ENCODE results near the gene CHL1. TPM values are rescaled to one million over a fixed set of nuclear protein-coding genes. Genes with fewer than 3 reads are reported as not detected.

The CHL1 gene
- total RNA-seq, 2 donors from 2014 or later = 6.1 to 10.5 TPM

GRCh38 chr3:217099-217813 is 20.7 kb downstream of the CHL1 start:
- Histone ChIP-seq H3K9me3 (no peaks in the 10 kb centered on the region), H3K27me3 (replicated peaks; ENCODE audit: insufficient read depth) (no peaks in the 10 kb centered on the region), H3K4me3 (no peak overlapping the region), H3K4me1 (replicated peaks) (no peaks in the 10 kb centered on the region), H3K27ac (no peak overlapping the region), H3K36me3 (no peaks in the 10 kb centered on the region)
- no peak for DNase-seq (ENCODE audit: low spot score)
- 34% methylated on average over 5 of the region's 5 CpGs for WGBS
- intact Hi-C loops (cut with DNase I) = no loop called here
- no peak for TF ChIP-seq POLR2AphosphoS5 (IDR thresholded peaks at IDR 0.05)
- no peak for TF ChIP-seq CTCF (IDR thresholded peaks at IDR 0.05)
- no peak for TF ChIP-seq POLR2A (IDR thresholded peaks at IDR 0.05)

- WGBS = 32% methylated on average over 2 of the region's 2 CpGs
- Histone ChIP-seq H3K27me3 (replicated peaks; ENCODE audit: insufficient read depth) (no peaks in the 10 kb centered on the region), H3K4me1 (replicated peaks) (no peaks in the 10 kb centered on the region), H3K36me3 (no peaks in the 10 kb centered on the region), H3K27ac (no peak overlapping the region), H3K9me3 (no peaks in the 10 kb centered on the region), H3K4me3 (no peak overlapping the region)
- DNase-seq (ENCODE audit: low spot score) = no peak
- intact Hi-C loops (cut with DNase I) = no loop called here
- no peak for TF ChIP-seq POLR2AphosphoS5 (IDR thresholded peaks at IDR 0.05)
- TF ChIP-seq CTCF (IDR thresholded peaks at IDR 0.05) = no peak
- TF ChIP-seq POLR2A (IDR thresholded peaks at IDR 0.05) = no peak
Measured at GRCh38 chr3:217948-218347, 21.4 kb downstream of the CHL1 start.

GRCh38 chr3:228442-229182 is 32.0 kb downstream of the CHL1 start:
- intact Hi-C loops (cut with DNase I) = no loop called here
- no peak overlapping the region for H3K4me3 ChIP-seq
- no peak overlapping the region for H3K27ac ChIP-seq
- no peaks in the 10 kb centered on the region for H3K36me3 ChIP-seq
- WGBS = 67% methylated on average over 3 of the region's 3 CpGs
- H3K27me3 ChIP-seq (replicated peaks; ENCODE audit: insufficient read depth) = no peaks in the 10 kb centered on the region
- DNase-seq (ENCODE audit: low spot score) = no peak
- no peaks in the 10 kb centered on the region for H3K4me1 ChIP-seq (replicated peaks)
- TF ChIP-seq POLR2AphosphoS5 (IDR thresholded peaks at IDR 0.05) (no peak), POLR2A (IDR thresholded peaks at IDR 0.05) (no peak), CTCF (IDR thresholded peaks at IDR 0.05) (no peak)
- H3K9me3 ChIP-seq = no peaks in the 10 kb centered on the region

GRCh38 chr3:229183-229661 is 32.7 kb downstream of the CHL1 start:
- no peak for TF ChIP-seq POLR2AphosphoS5 (IDR thresholded peaks at IDR 0.05)
- no peak for TF ChIP-seq POLR2A (IDR thresholded peaks at IDR 0.05)
- no peak for TF ChIP-seq CTCF (IDR thresholded peaks at IDR 0.05)
- H3K36me3 ChIP-seq = no peaks in the 10 kb centered on the region
- intact Hi-C loops (cut with DNase I) = no loop called here
- no peak overlapping the region for H3K4me3 ChIP-seq
- H3K4me1 ChIP-seq (replicated peaks) = no peaks in the 10 kb centered on the region
- 50% methylated on average over 6 of the region's 6 CpGs for WGBS
- H3K27me3 ChIP-seq (replicated peaks; ENCODE audit: insufficient read depth) = no peaks in the 10 kb centered on the region
- no peak overlapping the region for H3K27ac ChIP-seq
- DNase-seq (ENCODE audit: low spot score) = no peak
- no peaks in the 10 kb centered on the region for H3K9me3 ChIP-seq

All from prostate gland (tissue), 2 donors.